Endothelial cell (in vitro differentiated cells): ENCODE data around the gene RIPOR1. TPM values are rescaled to one million over a fixed set of nuclear protein-coding genes. Genes with fewer than 3 reads are reported as not detected.
"Not testable (repeated sequence)": the region's sequence is repeated elsewhere in the genome, so short reads cannot be mapped to it uniquely, and the experiment has no call there.

Experiments used
- DNase-seq: peaks from one replicate; pipeline ENCODE4 v3.0.0; 2021; ENCODE audit warnings: low spot score
- H3K27ac Mint-ChIP-seq: one replicate; pipeline ENCODE4 v1.8.0; 2021; ENCODE audit warnings: mixed read lengths, inconsistent platforms; ENCODE audit not compliant: unreplicated experiment
- H3K27me3 Mint-ChIP-seq: one replicate; pipeline ENCODE4 v1.8.0; 2021; ENCODE audit warnings: mild to moderate bottlenecking, moderate library complexity, mixed read lengths, inconsistent platforms; ENCODE audit not compliant: unreplicated experiment
- H3K36me3 Mint-ChIP-seq: one replicate; pipeline ENCODE4 v1.8.0; 2021; ENCODE audit warnings: mild to moderate bottlenecking, low read depth, mixed read lengths, inconsistent platforms; ENCODE audit not compliant: unreplicated experiment
- H3K4me1 Mint-ChIP-seq: one replicate; pipeline ENCODE4 v1.8.0; 2021; ENCODE audit warnings: mild to moderate bottlenecking, mixed read lengths, inconsistent platforms; ENCODE audit not compliant: unreplicated experiment
- H3K4me3 Mint-ChIP-seq: one replicate; pipeline ENCODE4 v1.8.0; 2021; ENCODE audit warnings: mild to moderate bottlenecking, mixed read lengths, inconsistent platforms; ENCODE audit not compliant: unreplicated experiment
- H3K9me3 Mint-ChIP-seq: one replicate; pipeline ENCODE4 v1.8.0; 2021; ENCODE audit warnings: mixed read lengths, inconsistent platforms; ENCODE audit not compliant: unreplicated experiment
- CTCF ChIP-seq: fragments of 200-600 bp; sonication (generic); IDR thresholded peaks from one replicate; pipeline ENCODE4 v1.5.0; 2021; ENCODE audit warnings: antibody characterized with exemption; ENCODE audit not compliant: unreplicated experiment
- total RNA-seq: library from RNA; stranded (reverse); fragmentation: NEBNext Ultra II Directional; extraction: Animal tissue kit (Norgen Biotek cat#: 25700); gene quantifications from one replicate; pipeline ENCODE4 v1.2.1, GENCODE V29; 2021; ENCODE audit not compliant: unreplicated experiment

RIPOR1 gene
- total RNA-seq, 1 donor from 2014 or later = 184 TPM

DNA sequence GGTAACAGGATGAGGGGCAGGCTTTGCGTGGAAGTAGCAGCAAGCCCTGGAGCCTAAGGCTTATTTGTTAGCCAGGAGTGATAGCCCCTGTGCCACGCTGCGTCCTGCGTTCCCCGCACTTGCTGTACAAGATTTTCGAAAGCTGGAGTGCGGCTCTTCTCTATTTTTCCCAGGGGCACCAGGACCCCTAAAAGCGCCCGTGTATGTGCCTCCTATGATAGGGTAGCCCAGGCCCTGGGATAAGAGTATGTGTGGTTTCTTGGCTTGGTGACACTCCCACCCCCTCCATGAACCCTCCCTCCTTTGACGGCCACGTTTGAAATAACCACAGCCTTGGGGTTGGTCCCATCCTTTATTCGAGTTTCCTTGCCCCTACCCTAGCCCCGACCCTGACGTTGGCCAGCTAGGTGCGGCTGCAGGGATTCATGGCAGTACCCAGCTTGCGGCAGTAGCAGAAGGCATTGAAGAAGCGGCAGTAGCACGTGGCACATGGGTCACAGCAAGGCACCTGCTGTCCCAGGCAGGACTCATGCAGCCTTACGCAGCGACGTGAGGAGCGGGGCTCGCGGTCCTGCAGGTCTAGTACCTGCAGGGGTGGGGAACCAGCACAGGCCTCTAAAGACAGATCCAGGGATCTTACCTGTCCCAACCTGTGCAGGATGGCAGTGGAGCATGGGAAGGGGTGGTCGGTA, 46.2 kb upstream of the RIPOR1 start:
- no peaks in the 10 kb centered on the region for H3K9me3 Mint-ChIP-seq
- H3K4me3 Mint-ChIP-seq = peak overlapping the region; percentile 76
- H3K27ac Mint-ChIP-seq = peak overlapping the region; percentile 32
- DNase-seq = no peak
- H3K36me3 Mint-ChIP-seq = peaks cover 3% of the 10 kb centered on the region
- H3K27me3 Mint-ChIP-seq = peaks cover 14% of the 10 kb centered on the region
- no peak for TF ChIP-seq CTCF
- H3K4me1 Mint-ChIP-seq = peaks cover 20% of the 10 kb centered on the region

GRCh38 chr16:67483150-67483549, 45.5 kb upstream of the RIPOR1 start, which contains the start of gene AGRP:
Gene AGRP (minus strand): TSS chr16:67483547. CDS start chr16:67483398, 149 bp downstream.
- no peak within 1 kb of the TSS for H3K27ac Mint-ChIP-seq
- H3K9me3 Mint-ChIP-seq = no peaks in the 10 kb centered on the region
- peaks cover 20% of the 10 kb centered on the region for H3K4me1 Mint-ChIP-seq
- TF ChIP-seq CTCF = no peak
- peak within 1 kb of the TSS; percentile 42 for H3K4me3 Mint-ChIP-seq
- H3K27me3 Mint-ChIP-seq = peaks cover 14% of the 10 kb centered on the region
- DNase-seq = no peak
- H3K36me3 Mint-ChIP-seq = peaks cover 3% of the 10 kb centered on the region

DNA sequence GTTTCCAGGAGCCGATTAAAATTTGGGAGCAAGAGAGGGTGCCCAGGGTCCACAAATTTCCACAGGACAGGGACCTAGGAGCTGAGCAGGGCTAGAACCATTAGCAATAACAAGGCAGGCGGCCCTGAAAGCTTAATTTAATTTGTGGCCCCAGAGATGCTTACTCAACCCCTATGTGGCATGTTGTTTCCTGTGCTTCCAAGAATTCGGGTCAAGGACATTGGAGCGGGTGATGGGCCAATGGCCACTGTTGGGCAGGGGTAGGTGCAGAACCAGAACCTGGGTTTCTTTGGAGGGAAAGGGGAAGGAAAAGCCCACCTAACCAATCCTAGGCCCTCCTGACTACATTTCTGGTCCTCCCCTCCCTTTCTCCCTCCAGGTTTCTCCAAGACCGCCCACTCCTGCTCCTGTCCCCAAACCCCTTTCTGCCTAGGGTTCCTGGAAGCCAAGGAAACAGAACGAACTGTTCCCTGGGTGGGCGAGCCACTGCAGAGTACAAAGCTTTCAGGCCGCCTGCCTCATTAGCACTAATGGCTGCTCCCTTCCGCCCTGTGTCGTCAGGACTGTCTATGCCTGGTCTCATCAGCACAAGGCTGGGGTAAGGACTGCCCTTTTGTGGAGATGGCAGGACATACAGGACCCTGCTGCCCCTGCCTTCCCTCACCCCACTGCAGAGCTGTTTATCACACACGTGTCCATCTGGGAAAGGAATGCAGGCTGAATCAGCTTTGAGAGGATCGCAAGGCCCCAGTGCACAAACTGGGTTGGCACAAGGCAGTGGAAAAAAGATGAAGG, 44.7 kb upstream of the RIPOR1 start:
- DNase-seq = no peak
- Mint-ChIP-seq H3K4me3 (no peak overlapping the region), H3K9me3 (no peaks in the 10 kb centered on the region), H3K27ac (no peak overlapping the region), H3K27me3 (peaks cover 14% of the 10 kb centered on the region), H3K4me1 (peaks cover 22% of the 10 kb centered on the region), H3K36me3 (peaks cover 3% of the 10 kb centered on the region)
- TF ChIP-seq CTCF = no peak

DNA sequence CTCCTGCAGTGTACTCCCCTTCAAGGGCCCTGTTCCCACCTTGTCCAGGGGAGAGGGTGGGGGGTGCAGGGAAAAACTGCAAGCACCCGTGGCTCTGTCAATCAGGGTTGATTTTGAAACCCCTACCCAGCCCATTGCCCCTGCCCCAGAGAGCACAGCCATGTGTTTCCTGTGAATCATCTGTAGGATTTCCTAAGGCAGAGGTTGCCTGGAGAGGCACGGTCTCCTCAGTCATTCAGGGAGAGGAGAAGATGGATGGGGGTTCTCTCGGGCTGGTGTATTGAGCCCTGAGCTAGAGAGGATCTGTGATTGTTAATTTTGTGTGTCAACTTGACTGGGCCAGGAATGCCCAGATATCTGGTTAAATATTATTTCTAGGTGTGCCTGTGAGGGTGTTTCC, 41.8 kb upstream of the RIPOR1 start:
- peaks cover 22% of the 10 kb centered on the region for H3K4me1 Mint-ChIP-seq
- no peak overlapping the region for H3K4me3 Mint-ChIP-seq
- H3K27ac Mint-ChIP-seq = no peak overlapping the region
- no peaks in the 10 kb centered on the region for H3K9me3 Mint-ChIP-seq
- H3K36me3 Mint-ChIP-seq = peaks cover 14% of the 10 kb centered on the region
- H3K27me3 Mint-ChIP-seq = peaks cover 11% of the 10 kb centered on the region
- TF ChIP-seq CTCF = no peak
- no peak for DNase-seq

DNA sequence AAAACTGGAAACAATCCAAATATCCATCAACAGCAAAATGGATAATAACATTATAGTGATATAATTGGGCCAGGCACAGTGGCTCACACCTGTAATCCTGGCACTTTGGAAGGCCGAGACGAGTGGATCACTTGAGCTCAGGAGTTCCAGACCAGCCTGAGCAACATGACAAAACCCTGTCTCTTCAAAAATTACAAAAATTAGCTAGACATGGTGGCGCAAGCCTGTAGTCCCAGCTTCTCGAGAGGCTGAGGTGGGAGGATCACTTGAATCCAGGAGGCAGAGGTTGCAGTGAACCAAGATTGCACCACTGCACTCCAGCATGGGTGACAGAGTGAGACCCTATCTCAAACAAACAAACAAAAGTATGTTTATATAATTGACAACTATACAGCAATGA, 41.1 kb upstream of the RIPOR1 start:
- Mint-ChIP-seq H3K36me3 (peaks cover 12% of the 10 kb centered on the region), H3K4me1 (peaks cover 17% of the 10 kb centered on the region)
- not testable (repeated sequence) for H3K27ac Mint-ChIP-seq, H3K27me3 Mint-ChIP-seq, H3K4me3 Mint-ChIP-seq, DNase-seq, H3K9me3 Mint-ChIP-seq
